ENCODE measurements around the gene HNRNPUL1. TPM values are rescaled to one million over a fixed set of nuclear protein-coding genes. Genes with fewer than 3 reads are reported as not detected.

The HNRNPUL1 gene
- total RNA-seq, 1 donor from 2014 or later = 116 TPM

- Histone ChIP-seq H3K27me3 (no peaks in the 10 kb centered on the region), H3K36me3 (no peaks in the 10 kb centered on the region), H3K4me1 (peaks cover 8% of the 10 kb centered on the region), H3K4me3 (no peak overlapping the region), H3K27ac (no peak overlapping the region), H3K9me3 (no peaks in the 10 kb centered on the region)
- TF ChIP-seq CTCF (IDR thresholded peaks at IDR 0.05) (no peak), POLR2AphosphoS5 (IDR thresholded peaks at IDR 0.05; ENCODE audit: insufficient read depth in 1 of 2, low read depth in 1 of 2) (no peak), POLR2A (IDR thresholded peaks at IDR 0.05) (no peak)
- no peak for DNase-seq (ENCODE audit: extremely low spot score in 2 of 2)
- intact Hi-C loops (cut with DNase I) = no loop called here
Observed at GRCh38 chr19:41356984-41357739, 93.0 kb downstream of the HNRNPUL1 start.

Small RNA genes lying within 50 kb of the gene (small RNA-seq; reads per million reads assigned to genes)
- not detected for gene RN7SL34P

Other genes with a start within 250 kb of the HNRNPUL1 start
- gene CYP2A13, start 175.9 kb upstream of the HNRNPUL1 start, total RNA-seq = not detected
- not detected for gene CYP2F1, start 149.9 kb upstream of the HNRNPUL1 start, total RNA-seq
- gene CYP2S1, start 71.2 kb upstream of the HNRNPUL1 start, total RNA-seq = 7.1 TPM
- 53.5 TPM for gene AXL, start 45.1 kb upstream of the HNRNPUL1 start, total RNA-seq
- gene CCDC97, start 45.8 kb downstream of the HNRNPUL1 start, total RNA-seq = 16.9 TPM
- gene TGFB1, start 89.5 kb downstream of the HNRNPUL1 start, total RNA-seq = 53.3 TPM
- gene B9D2, start 99.8 kb downstream of the HNRNPUL1 start, total RNA-seq = not detected
- gene TMEM91, start 112.2 kb downstream of the HNRNPUL1 start, total RNA-seq = 34.4 TPM
- 15.2 TPM for gene EXOSC5, start 133.0 kb downstream of the HNRNPUL1 start, total RNA-seq
- gene BCKDHA, start 133.4 kb downstream of the HNRNPUL1 start, total RNA-seq = 68.5 TPM
- 35.8 TPM for gene B3GNT8, start 163.0 kb downstream of the HNRNPUL1 start, total RNA-seq
- gene DMAC2, start 175.5 kb downstream of the HNRNPUL1 start, total RNA-seq = 39.8 TPM
- gene ERICH4, start 178.8 kb downstream of the HNRNPUL1 start, total RNA-seq = not detected

All from vagina (tissue), 2 donors.